GM19438 (cell line): ENCODE measurements around the gene TCERG1L.
"Not testable (repeated sequence)": the region's sequence is repeated elsewhere in the genome, so short reads cannot be mapped to it uniquely, and the experiment has no call there.

Source experiments
- ATAC-seq: cut with Tn5 transposase; IDR thresholded peaks from one replicate; pipeline ENCODE4 v1.9.1; 2021; ENCODE audit warnings: low read depth; ENCODE audit not compliant: unreplicated experiment

Gene TCERG1L, protein sequence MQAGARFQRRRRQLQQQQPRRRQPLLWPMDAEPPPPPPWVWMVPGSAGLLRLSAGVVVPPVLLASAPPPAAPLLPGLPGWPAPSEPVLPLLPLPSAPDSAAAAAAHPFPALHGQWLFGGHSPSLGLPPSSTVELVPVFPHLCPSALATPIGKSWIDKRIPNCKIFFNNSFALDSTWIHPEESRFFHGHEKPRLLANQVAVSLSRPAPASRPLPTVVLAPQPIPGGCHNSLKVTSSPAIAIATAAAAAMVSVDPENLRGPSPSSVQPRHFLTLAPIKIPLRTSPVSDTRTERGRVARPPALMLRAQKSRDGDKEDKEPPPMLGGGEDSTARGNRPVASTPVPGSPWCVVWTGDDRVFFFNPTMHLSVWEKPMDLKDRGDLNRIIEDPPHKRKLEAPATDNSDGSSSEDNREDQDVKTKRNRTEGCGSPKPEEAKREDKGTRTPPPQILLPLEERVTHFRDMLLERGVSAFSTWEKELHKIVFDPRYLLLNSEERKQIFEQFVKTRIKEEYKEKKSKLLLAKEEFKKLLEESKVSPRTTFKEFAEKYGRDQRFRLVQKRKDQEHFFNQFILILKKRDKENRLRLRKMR

DNA sequence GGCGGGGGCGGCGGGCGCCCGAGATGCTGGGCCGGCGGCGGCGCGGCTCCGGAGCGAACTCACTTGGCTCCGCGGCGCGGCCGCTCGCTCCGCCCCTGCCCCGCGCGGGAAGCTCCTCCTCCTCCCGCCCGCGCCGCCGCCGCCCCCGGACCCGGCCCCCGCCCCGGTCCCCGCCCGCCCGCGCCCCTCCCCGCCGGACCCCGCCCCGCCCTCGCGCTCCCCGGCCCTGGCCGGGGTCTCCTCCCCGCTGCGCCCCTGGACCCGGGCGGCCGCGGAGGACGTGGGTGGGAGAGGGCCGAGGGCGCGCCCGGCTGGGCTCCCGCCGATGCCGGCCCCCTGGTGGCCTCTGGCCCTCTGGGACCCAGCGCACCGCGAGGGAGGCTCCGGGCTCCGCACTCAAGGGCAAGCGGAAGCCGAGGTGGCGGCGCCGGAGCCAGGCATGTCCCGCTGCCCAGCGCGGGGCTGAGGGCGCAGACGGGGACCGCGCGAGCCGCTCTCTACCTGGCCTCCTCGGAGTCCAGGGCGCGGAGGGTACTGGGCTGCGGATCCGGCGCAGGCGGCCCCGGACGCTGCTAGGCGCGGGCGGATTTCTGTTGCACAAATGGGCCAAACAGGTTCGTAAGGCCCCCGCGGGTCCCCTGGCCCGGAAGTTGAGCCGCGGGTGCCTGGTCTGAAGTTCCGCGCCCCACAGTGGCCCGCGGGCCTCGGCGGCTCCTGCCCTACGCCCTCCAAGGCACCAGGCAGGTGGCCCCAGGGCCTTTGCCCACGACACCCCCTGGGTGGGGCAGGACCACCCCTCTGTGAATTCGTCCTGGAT lies at the start of gene TCERG1L:
Gene TCERG1L, minus strand, starts transcription at position 61 of the 817 bp plus-strand sequence. CDS start 86 bp downstream, outside the sequence.
- no peak for ATAC-seq

DNA sequence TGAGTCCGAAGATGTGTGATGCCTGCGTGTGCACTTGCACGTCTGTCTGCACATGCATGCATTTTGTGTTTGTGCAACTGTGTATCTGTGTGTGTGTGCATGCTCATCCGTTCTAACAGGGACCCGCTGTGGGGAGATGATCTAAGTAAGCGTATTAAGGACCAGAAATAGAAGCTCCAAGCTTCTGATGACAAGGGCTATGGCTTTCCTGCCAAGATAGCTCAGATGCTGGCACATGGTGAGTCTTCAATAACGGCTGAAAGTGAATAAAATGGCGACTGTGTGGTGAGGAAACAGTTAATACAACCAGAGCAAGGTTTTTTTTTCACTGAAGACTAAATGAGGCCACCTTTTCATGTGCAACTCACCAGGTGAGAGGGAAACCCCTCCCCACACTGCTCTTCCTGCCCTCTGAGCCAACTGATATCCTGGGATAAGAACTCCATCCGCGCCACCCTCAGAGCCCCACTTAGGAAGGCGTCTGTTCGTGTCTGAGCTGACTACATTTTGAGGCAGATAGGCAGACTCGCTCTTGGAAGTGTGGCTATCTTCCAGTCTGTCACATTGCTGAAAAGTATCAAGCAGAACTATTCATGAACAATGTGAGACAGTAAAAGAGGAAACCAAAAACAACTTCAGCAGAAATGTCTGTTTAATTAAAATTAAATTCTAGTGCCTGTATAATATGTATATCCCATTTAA lies 47.4 kb upstream of the TCERG1L start:
- no peak for ATAC-seq

DNA sequence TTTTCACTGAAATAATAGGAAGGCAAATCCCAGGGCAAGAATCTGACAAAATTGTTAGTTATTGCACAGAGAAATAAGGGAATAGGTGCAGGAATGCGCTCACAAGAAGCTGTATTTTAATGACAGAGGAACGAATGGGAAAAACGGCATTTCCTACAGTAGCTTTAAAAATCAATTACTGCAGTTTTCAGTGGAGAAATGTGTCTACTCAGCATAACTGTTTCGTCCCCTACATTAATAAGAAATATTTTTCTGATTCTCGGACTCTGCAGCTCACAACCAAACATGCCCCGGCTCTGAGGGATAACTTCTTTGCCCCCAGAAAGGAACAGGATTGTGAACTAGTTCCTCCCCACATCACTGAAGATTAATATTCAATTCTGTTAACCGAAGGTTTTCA lies 44.9 kb upstream of the TCERG1L start:
- no peak for ATAC-seq

DNA sequence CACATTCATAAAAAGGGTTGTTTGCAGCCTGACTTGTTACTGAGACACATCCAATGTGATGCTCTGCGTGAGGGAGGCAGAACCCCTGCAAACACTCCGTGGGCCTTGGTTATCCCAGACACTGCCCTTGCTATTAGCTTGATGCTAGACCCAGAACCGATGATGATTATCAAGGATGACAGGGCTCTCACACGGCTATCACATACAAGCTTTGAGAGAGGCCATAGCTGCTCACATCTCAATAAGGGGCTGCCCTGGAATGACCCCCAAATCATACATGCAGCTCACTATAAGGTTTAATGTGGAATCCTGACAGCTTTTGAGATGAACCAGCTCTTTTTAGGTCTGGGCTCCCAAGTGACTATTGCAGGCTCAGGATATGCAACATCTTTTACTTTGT lies 44.4 kb upstream of the TCERG1L start:
- ATAC-seq, result no peak

DNA sequence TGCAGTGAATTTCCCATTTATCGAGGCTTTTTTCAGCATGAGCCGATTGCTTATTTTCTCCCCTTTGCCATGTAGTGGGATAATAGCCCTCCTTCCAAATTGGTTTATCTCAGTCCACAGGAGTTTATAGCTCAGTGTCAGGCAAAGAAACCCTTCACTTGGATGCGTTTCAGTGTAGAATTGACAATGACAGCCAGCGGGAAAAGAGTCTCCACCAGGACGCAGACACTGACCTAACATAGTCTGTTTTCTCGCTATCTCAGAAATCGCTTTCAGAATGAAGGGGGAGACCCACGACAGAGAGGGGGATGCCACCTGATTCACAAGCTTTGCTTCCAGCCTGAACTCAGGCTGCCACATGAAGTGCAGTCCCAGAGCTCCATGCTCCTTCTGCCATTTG lies 43.5 kb upstream of the TCERG1L start:
- ATAC-seq, result no peak

DNA sequence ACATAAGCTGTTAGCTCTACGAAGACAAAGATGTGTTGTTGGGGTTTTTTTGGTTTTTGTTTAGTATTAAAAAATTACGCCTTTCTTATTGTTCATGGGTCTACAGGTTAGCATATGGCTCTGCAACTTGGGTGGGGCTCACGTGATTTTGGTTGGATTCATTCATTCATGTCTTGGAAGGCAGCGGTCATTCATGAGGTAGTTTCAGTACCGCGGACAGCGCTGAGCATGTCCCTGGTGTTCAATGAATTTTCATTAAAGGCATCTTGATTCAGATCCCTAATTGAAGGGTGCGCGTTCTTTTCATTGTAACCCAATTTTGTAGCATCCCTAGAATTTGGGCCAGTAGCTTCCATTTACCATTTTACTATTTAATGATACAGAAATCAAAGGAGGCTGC lies 42.9 kb upstream of the TCERG1L start:
- ATAC-seq, result no peak

DNA sequence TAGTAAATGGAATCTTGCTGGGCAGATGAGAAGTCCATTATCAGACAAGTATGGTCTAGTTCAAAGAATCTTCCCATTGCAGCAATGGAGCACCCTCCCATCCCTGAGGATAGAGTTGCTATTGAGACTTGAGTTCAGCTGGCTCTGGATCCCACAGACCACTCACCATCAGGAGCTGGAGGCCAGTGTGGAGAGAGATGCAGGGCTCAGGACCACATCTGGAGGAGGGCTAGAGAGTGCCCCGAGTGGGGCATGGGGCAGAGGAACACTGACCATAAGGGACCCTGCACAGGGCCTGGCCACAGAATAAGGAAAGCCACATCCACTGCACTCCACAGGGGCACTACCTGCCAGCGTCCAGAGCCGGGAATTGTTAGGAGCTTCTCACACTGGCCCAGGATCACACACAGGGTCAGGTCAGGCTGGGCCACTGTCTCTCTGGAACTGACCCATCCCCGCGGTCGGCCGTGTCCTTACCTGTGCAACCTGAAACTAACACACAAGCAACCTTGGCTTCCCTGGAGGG lies 41.3 kb upstream of the TCERG1L start:
- ATAC-seq, result no peak

DNA sequence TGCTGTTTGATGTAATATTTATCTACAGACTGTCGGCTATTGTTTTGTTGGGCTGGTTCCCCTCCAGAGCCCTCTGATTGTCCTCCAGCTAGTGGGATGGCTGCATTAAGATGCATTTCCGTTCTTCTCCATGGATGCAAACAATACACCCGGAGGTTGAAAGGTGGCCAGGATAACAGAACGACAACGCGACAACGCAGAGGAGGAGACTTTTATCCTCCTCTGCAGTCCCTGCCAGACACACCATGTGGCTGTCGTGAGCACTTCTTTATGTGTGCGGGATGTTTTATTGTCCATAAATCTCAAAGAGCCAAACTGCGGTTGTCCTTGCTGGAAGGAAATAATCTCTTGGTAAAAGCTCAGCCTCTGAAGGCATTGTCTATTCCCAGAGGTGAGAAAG lies 39.1 kb upstream of the TCERG1L start:
- no peak for ATAC-seq

DNA sequence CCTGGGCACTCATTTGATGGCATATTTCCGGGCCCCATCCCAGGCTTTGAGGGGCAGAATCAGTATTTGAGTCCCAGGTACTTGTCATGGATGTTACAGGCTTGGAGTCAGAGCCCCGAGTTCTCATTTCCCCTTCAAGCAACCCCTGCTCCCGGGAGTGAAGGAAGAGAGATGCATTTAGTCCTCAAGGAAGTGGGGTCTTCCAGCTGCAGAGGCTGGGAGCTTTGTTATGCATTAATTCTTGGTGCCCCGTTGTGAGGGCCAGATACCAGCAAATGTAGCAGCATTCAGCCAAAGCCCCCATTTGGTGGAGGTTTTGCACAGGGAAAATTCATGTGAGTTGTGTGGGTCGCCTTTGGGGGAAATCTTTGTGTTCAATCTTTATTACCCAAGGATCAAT lies 38.7 kb upstream of the TCERG1L start:
- no peak for ATAC-seq

DNA sequence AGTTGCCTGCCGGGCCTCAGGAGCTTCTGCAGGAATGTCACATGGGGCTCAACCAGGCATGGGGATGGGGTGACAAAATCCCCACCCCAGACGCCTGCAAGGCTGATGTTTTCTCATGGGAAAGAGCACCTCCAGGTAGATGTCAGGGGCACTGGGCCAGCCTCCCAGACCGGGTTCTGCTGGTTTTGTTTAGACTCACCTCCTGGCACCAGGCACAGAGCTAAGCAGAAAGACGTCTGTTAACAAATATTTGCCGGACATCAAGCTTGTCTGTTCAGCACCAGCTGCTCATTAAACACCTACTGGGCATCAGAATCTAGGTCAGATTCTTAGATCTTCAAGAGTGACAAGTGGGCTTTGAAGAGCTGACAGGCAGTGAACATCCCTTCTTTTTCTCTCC lies 34.9 kb upstream of the TCERG1L start:
- ATAC-seq, result no peak

DNA sequence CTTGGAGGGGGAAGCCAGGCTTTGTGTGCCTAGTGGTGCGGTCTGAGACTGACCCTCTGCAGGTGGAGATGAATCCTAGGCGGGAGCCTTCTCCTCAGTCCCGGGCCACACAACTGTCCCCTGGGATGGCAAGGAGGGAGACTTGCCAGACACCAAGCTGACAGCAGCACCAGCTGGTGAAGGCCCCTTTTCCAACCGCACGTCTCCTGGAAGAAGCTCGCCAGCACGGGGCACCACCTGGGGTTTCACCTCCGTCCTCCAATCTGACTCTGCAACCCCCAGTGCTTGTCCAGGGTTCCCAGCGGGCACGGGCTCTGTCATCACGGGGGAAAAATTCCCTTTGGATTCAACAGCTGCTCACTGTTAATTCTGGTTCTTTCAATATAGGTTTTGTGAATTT lies 34.2 kb upstream of the TCERG1L start:
- ATAC-seq, result no peak

DNA sequence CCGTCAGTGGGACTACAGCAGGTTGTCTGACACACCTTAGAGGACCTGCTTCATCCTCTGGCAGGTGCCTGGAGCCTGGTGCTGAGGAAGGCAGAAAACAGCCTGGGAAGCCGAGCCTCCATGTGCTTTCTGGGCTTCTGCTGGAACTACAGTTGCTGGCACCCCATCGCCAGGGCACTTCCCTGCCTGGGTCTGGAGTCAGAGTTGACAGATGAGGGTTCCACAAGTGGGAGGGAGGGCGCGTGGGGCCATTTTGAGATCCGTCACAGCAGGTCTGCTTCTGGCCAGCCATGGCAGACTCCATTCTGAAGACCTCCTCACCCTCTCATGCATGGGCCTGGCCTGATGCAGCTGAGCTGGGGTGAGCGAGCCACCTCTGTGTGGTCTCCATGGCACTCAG lies 33.2 kb upstream of the TCERG1L start:
- ATAC-seq, result no peak

DNA sequence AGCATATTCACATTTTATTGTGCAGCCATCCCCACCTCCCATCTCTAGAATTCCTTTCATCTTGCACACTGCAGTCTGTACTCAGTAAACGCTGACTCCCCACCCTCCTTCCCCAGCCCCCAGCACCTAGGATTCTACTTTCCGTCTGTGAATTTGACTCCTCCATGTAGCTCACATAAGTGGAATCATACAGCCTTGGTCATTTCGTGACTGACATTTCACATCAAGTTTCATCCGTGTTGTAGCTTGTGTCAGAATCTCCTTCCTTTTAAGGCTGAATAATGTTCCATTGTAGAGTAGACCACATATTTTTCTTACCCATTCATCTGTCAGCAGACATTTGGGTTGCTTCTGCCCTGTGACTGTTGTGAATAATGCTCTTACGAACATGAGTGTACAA lies 26.2 kb upstream of the TCERG1L start:
- ATAC-seq, result no peak

DNA sequence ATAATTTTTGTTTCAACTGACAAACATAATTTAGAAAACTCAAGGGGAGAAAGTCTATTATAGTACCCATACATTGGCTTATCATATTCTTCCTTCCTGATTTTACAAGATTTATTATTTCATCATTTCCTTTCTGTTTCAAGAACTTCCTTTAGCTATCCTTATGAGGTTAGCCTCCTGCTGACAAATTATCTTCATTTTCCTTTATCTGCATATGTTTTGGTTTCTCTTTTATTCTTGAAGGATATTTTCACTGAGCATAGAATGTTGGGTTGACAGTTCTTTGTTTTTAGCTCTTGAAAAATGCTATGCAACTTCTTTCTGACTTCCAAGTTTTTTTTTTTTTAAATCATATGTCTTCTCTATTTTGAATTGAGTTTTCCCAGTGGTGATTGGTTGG lies 21.3 kb upstream of the TCERG1L start:
- ATAC-seq, result no peak

DNA sequence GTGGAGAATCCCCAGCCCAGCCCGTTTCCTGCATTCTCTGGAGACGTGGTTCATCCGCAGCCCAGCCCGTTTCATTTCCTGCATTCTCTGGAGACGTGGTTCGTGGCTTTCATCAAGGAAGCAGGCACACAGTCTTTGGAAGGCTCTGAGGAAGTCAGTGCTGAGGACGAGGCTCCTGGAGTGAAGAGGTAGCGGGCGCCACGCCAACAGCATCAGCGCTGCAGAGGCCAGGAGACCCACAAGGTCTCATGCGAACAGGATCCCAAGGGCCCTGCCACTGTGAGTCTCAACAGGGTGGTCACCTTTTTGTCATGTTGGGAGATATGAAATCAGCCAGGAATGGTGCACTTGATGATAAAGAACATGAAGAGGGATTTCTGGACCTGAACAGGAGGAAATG lies 12.4 kb upstream of the TCERG1L start:
- no peak for ATAC-seq

DNA sequence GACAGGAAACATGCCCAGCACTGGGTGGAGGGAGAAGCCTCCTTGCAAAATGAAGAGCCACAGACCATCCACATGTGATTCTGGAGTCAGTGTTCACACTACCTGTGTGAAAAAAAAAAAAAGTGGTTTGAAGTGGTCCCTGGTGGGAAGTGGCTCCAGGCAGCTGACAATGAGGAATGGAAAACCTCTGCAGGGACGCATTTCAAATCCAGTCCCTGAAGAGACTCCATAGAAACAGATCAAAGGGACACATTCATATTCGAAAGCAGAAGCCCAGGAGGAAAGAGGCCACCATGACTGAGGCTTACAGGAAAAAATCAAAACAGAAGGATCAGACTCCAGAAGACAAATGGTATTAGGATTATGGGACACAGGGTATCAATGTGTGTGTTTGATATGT lies 11.5 kb upstream of the TCERG1L start:
- ATAC-seq, result no peak

DNA sequence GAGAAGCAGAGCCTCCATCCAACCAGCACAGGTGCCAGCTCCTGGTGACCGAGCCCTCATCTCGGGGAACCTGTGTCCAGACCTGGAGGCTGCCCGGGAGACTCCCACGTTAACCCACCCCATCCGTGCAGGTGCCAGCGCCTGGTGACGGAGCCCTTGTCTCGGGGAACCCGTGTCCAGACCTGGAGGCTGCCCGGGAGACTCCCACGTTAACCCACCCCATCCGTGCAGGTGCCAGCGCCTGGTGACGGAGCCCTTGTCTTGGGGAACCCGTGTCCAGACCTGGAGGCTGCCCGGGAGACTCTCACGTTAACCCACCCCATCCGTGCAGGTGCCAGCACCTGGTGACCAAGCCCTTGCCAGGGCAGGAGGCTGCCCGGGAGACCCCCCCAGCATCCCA lies 11.1 kb upstream of the TCERG1L start:
- not testable (repeated sequence) for ATAC-seq

DNA sequence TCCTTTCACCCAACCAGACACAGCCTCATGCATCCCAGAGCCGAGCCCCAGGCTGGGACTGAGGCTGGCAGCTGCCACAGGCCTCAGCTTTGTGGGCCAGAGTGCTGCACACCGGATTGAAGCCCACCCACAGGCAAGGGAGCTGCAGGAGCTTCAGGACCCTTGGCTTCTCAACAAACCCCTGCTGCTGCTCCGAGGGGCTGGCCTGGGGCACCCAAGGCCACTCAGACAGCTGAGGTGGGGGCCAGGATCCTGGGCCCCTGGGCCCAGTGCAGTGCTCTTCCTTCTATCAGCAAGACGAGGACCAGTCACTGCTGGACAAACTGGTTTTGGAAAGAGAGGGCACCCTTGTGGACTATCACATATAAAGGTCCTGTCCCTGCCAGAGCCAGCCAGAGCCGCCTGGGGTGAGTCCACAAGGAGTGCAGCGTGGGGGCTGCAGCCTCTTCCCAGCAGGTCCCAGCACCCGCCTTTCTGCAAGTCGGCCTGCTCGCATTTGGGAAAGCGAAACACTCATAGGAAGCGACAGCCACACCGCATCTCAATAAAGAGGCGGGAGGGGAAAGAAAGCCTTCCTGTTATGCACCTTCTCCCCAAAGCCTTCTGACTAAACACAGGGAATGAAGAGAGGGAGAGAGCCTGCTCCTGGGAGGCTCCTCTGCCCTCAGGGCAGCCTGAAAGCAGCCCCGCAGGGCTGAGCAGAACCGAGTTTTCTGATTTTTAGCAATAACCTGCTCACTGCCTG lies 9.5 kb upstream of the TCERG1L start:
- ATAC-seq, result no peak

DNA sequence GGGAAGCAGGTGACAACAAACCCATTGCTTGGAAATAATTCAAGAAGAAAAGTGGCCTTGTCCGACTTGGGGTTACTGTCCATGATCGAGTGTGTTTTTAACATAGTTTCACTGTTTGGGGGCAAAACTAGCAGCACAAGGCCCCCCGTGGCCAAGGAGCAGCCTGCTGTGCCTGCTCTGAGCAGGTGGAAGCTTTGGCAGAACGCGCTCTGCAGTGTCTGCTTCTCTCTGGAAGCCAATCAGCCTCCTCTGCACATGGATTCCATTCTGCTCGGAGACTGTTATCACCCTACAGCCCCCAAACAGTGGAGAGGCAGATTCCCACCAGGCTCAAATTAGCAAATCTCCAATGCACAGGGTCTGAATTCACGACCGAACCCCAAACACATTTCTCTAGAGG lies 7.3 kb upstream of the TCERG1L start:
- no peak for ATAC-seq

DNA sequence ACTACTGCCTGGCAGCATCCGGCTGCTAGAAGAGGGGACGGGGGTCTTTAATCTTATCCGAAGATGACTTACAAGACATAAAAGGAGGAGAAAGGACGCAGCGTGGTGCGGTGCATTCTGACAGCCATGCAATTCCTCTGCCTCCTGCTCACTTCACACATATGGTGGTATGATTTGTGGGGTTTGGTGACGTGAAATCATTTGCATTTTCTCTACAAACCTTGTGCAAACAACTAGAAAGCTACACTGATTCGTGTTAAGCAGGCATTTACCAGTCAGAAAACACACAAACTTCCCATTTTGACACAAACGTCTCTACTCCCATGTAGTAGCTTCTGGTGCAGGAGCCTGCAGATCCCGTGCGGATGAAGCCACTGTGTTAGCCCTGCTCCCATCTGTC lies 6.8 kb upstream of the TCERG1L start:
- no peak for ATAC-seq
